Smooth muscle cell (in vitro differentiated cells): Measurements from ENCODE around the gene EDRF1. TPM values are rescaled to one million over a fixed set of nuclear protein-coding genes. Genes with fewer than 3 reads are reported as not detected.

Source experiments
- DNase-seq: peaks from one replicate; lab custom pipeline; 2025; ENCODE audit not compliant: unreplicated experiment; lab: John Stamatoyannopoulos, UW
- H2AFZ ChIP-seq: fragments of 200-600 bp; sonication (generic); 2 replicates; pipeline ENCODE4 v1.6.0; 2016; ENCODE audit warnings: antibody characterized with exemption, low read depth, mild to moderate bottlenecking
- H3F3A ChIP-seq: fragments of 200-600 bp; sonication (generic); 2 replicates; pipeline ENCODE4 v1.6.0; 2017; ENCODE audit warnings: antibody characterized with exemption, low read depth
- H3K27ac ChIP-seq: fragments of 200-600 bp; sonication (generic); 2 replicates; pipeline ENCODE4 v1.5.1; 2016; ENCODE audit warnings: low read depth, mild to moderate bottlenecking
- H3K27me3 ChIP-seq: fragments of 200-600 bp; sonication (generic); 2 replicates; pipeline ENCODE4 v1.6.1; 2016; ENCODE audit warnings: low read depth, mild to moderate bottlenecking
- H3K36me3 ChIP-seq: fragments of 200-600 bp; sonication (generic); 2 replicates; pipeline ENCODE4 v1.5.1; 2016; ENCODE audit warnings: low read depth
- H3K4me1 ChIP-seq: fragments of 200-600 bp; sonication (generic); 2 replicates; pipeline ENCODE4 v1.5.1; 2016; ENCODE audit warnings: low read depth
- H3K4me2 ChIP-seq: fragments of 200-600 bp; sonication (generic); 2 replicates; pipeline ENCODE4 v1.6.0; 2016; ENCODE audit warnings: mild to moderate bottlenecking
- H3K4me3 ChIP-seq: fragments of 200-600 bp; sonication (generic); 2 replicates; pipeline ENCODE4 v1.5.1; 2016; ENCODE audit warnings: mild to moderate bottlenecking
- H3K79me2 ChIP-seq: fragments of 200-600 bp; sonication (generic); 2 replicates; pipeline ENCODE4 v1.6.0; 2016; ENCODE audit warnings: low read depth, mild to moderate bottlenecking
- H3K9ac ChIP-seq: fragments of 200-600 bp; sonication (generic); 2 replicates; pipeline ENCODE4 v1.6.0; 2016; ENCODE audit warnings: low read depth
- H3K9me3 ChIP-seq: fragments of 200-600 bp; sonication (generic); replicated peaks from 2 replicates; pipeline ENCODE4 v1.5.1; 2016; ENCODE audit warnings: low read depth
- H4K20me1 ChIP-seq: fragments of 200-600 bp; sonication (generic); 2 replicates; pipeline ENCODE4 v1.6.0; 2016; ENCODE audit warnings: low read depth
- WGBS: methylation state at CpG from one replicate; pipeline ENCODE4 v1.1.7; 2016; ENCODE audit warnings: low lambda C conversion rate; 5-methylcytosine and 5-hydroxymethylcytosine counted together
- polyA plus RNA-seq: library from polyadenylated mRNA; unstranded; fragments of >200 nt; fragmentation: Nextera tagmentation; extraction: Ambion mirVana; gene quantifications from 2 replicates; pipeline ENCODE4 v1.2.1, GENCODE V29; 2016
- total RNA-seq: library from RNA; depleted of rRNA; stranded (reverse); fragments of >200 nt; gene quantifications from 2 replicates; pipeline ENCODE4 v1.2.3, GENCODE V29; 2014
- TF ChIP-seq, protein P1 (sequence below): fragments of 200-600 bp; sonication (generic); IDR thresholded peaks from 2 replicates; pipeline ENCODE4 v1.5.1; 2017; ENCODE audit warnings: borderline replicate concordance, mild to moderate bottlenecking, antibody characterized with exemption; ENCODE audit not compliant: insufficient read depth, poor library complexity, severe bottlenecking

EDRF1 gene
- total and polyA plus RNA-seq, 2 experiments from 2014 or later = 8.5 to 22.0 TPM

GRCh38 chr10:125772112-125772863, 52.8 kb downstream of the EDRF1 start:
- Histone ChIP-seq H3K36me3 (no peaks in the 10 kb centered on the region), H3K4me2 (no peak overlapping the region), H3K9me3 (no peaks in the 10 kb centered on the region), H3K79me2 (no peaks in the 10 kb centered on the region), H3F3A (no peaks in the 10 kb centered on the region), H3K4me3 (no peak overlapping the region), H3K4me1 (no peaks in the 10 kb centered on the region), H4K20me1 (no peaks in the 10 kb centered on the region), H3K27ac (no peak overlapping the region), H2AFZ (no peak overlapping the region), H3K9ac (no peak overlapping the region), H3K27me3 (no peaks in the 10 kb centered on the region)
- 94% methylated on average over 28 of the region's 28 CpGs for WGBS
- no peak for DNase-seq
- TF ChIP-seq, protein P1, sequence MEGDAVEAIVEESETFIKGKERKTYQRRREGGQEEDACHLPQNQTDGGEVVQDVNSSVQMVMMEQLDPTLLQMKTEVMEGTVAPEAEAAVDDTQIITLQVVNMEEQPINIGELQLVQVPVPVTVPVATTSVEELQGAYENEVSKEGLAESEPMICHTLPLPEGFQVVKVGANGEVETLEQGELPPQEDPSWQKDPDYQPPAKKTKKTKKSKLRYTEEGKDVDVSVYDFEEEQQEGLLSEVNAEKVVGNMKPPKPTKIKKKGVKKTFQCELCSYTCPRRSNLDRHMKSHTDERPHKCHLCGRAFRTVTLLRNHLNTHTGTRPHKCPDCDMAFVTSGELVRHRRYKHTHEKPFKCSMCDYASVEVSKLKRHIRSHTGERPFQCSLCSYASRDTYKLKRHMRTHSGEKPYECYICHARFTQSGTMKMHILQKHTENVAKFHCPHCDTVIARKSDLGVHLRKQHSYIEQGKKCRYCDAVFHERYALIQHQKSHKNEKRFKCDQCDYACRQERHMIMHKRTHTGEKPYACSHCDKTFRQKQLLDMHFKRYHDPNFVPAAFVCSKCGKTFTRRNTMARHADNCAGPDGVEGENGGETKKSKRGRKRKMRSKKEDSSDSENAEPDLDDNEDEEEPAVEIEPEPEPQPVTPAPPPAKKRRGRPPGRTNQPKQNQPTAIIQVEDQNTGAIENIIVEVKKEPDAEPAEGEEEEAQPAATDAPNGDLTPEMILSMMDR = no peak

GRCh38 chr10:125772864-125773180, 53.3 kb downstream of the EDRF1 start:
- H3K79me2 ChIP-seq = no peaks in the 10 kb centered on the region
- H3K9me3 ChIP-seq = no peaks in the 10 kb centered on the region
- H3K4me2 ChIP-seq = no peak overlapping the region
- H2AFZ ChIP-seq = no peak overlapping the region
- WGBS = 93% methylated on average over 11 of the region's 11 CpGs
- no peak overlapping the region for H3K9ac ChIP-seq
- no peaks in the 10 kb centered on the region for H3K4me1 ChIP-seq
- H3K27me3 ChIP-seq = no peaks in the 10 kb centered on the region
- H4K20me1 ChIP-seq = no peaks in the 10 kb centered on the region
- no peak for DNase-seq
- H3F3A ChIP-seq = no peaks in the 10 kb centered on the region
- H3K27ac ChIP-seq = no peak overlapping the region
- H3K36me3 ChIP-seq = no peaks in the 10 kb centered on the region
- no peak overlapping the region for H3K4me3 ChIP-seq
- TF ChIP-seq, protein P1 = no peak

GRCh38 chr10:125773687-125774543, 54.4 kb downstream of the EDRF1 start:
- Histone ChIP-seq H3K9me3 (no peaks in the 10 kb centered on the region), H3K9ac (no peak overlapping the region), H3K4me2 (no peak overlapping the region), H3K27me3 (no peaks in the 10 kb centered on the region), H3F3A (no peaks in the 10 kb centered on the region), H3K4me3 (no peak overlapping the region), H3K27ac (no peak overlapping the region), H3K36me3 (no peaks in the 10 kb centered on the region), H3K79me2 (no peaks in the 10 kb centered on the region), H2AFZ (no peak overlapping the region), H3K4me1 (no peaks in the 10 kb centered on the region), H4K20me1 (no peaks in the 10 kb centered on the region)
- TF ChIP-seq, protein P1 = no peak
- WGBS = 95% methylated on average over 35 of the region's 75 CpGs
- no peak for DNase-seq
